ENCODE measurements around the gene ADCY7.

ADCY7 gene

GRCh38 chr16:50247906-50248608 lies 18.3 kb upstream of the ADCY7 start:
- Histone ChIP-seq H3K27ac (ENCODE audit: low read depth in 2 of 2, low read length in 2 of 2) (no peak overlapping the region), H3K4me3 (ENCODE audit: low read length in 2 of 2) (no peak overlapping the region), H3K36me3 (ENCODE audit: control insufficient read depth in 2 of 2, insufficient read depth in 2 of 2, low read length in 2 of 2) (no peaks in the 10 kb centered on the region), H3K4me1 (ENCODE audit: control insufficient read depth in 2 of 2, insufficient read depth in 2 of 2, low read length in 2 of 2) (peaks cover 14 to 21% of the 10 kb centered on the region in 2 donors), H3K9ac (ENCODE audit: low read depth in 1 of 2, low read length in 2 of 2) (no peak overlapping the region), H3K27me3 (ENCODE audit: control insufficient read depth in 2 of 2, insufficient read depth in 2 of 2, low read length in 2 of 2) (peaks cover 0 to 2% of the 10 kb centered on the region in 2 donors), H3K9me3 (ENCODE audit: control insufficient read depth in 2 of 2, low read length in 2 of 2) (no peaks in the 10 kb centered on the region)

- Histone ChIP-seq H3K4me1 (ENCODE audit: control insufficient read depth in 2 of 2, insufficient read depth in 2 of 2, low read length in 2 of 2) (peaks cover 14 to 21% of the 10 kb centered on the region in 2 donors), H3K4me3 (ENCODE audit: low read length in 2 of 2) (no peak overlapping the region), H3K27me3 (ENCODE audit: control insufficient read depth in 2 of 2, insufficient read depth in 2 of 2, low read length in 2 of 2) (peaks cover 0 to 2% of the 10 kb centered on the region in 2 donors), H3K9me3 (ENCODE audit: control insufficient read depth in 2 of 2, low read length in 2 of 2) (no peaks in the 10 kb centered on the region), H3K9ac (ENCODE audit: low read depth in 1 of 2, low read length in 2 of 2) (no peak overlapping the region), H3K27ac (ENCODE audit: low read depth in 2 of 2, low read length in 2 of 2) (no peak overlapping the region), H3K36me3 (ENCODE audit: control insufficient read depth in 2 of 2, insufficient read depth in 2 of 2, low read length in 2 of 2) (no peaks in the 10 kb centered on the region)
Measured at GRCh38 chr16:50248845-50249244, 17.5 kb upstream of the ADCY7 start.

GRCh38 chr16:50251375-50252081 lies 14.8 kb upstream of the ADCY7 start:
- H3K9ac ChIP-seq (ENCODE audit: low read depth in 1 of 2, low read length in 2 of 2), result peak overlapping the region in 1 of 2 donors; percentile 3
- no peaks in the 10 kb centered on the region for H3K9me3 ChIP-seq (ENCODE audit: control insufficient read depth in 2 of 2, low read length in 2 of 2)
- no peak overlapping the region for H3K27ac ChIP-seq (ENCODE audit: low read depth in 2 of 2, low read length in 2 of 2)
- no peaks in the 10 kb centered on the region for H3K27me3 ChIP-seq (ENCODE audit: control insufficient read depth in 2 of 2, insufficient read depth in 2 of 2, low read length in 2 of 2)
- peaks cover 1 to 10% of the 10 kb centered on the region in 2 donors for H3K4me1 ChIP-seq (ENCODE audit: control insufficient read depth in 2 of 2, insufficient read depth in 2 of 2, low read length in 2 of 2)
- no peak overlapping the region for H3K4me3 ChIP-seq (ENCODE audit: low read length in 2 of 2)
- H3K36me3 ChIP-seq (ENCODE audit: control insufficient read depth in 2 of 2, insufficient read depth in 2 of 2, low read length in 2 of 2), result no peaks in the 10 kb centered on the region

- Histone ChIP-seq H3K4me3 (ENCODE audit: low read length in 2 of 2) (no peak overlapping the region), H3K9ac (ENCODE audit: low read depth in 1 of 2, low read length in 2 of 2) (no peak overlapping the region)
Measured at GRCh38 chr16:50252082-50252611, 14.2 kb upstream of the ADCY7 start.

GRCh38 chr16:50252874-50253513 lies 13.4 kb upstream of the ADCY7 start:
- Histone ChIP-seq H3K9ac (ENCODE audit: low read depth in 1 of 2, low read length in 2 of 2) (no peak overlapping the region), H3K4me1 (ENCODE audit: control insufficient read depth in 2 of 2, insufficient read depth in 2 of 2, low read length in 2 of 2) (peaks cover 0 to 5% of the 10 kb centered on the region in 2 donors), H3K36me3 (ENCODE audit: control insufficient read depth in 2 of 2, insufficient read depth in 2 of 2, low read length in 2 of 2) (no peaks in the 10 kb centered on the region), H3K4me3 (ENCODE audit: low read length in 2 of 2) (no peak overlapping the region), H3K27ac (ENCODE audit: low read depth in 2 of 2, low read length in 2 of 2) (no peak overlapping the region), H3K27me3 (ENCODE audit: control insufficient read depth in 2 of 2, insufficient read depth in 2 of 2, low read length in 2 of 2) (no peaks in the 10 kb centered on the region), H3K9me3 (ENCODE audit: control insufficient read depth in 2 of 2, low read length in 2 of 2) (no peaks in the 10 kb centered on the region)

More at GRCh38 chr16:50252082-50252611, 14.2 kb upstream of the ADCY7 start:
- Histone ChIP-seq H3K27ac (ENCODE audit: low read depth in 2 of 2, low read length in 2 of 2) (no peak overlapping the region), H3K9me3 (ENCODE audit: control insufficient read depth in 2 of 2, low read length in 2 of 2) (no peaks in the 10 kb centered on the region), H3K27me3 (ENCODE audit: control insufficient read depth in 2 of 2, insufficient read depth in 2 of 2, low read length in 2 of 2) (no peaks in the 10 kb centered on the region), H3K4me1 (ENCODE audit: control insufficient read depth in 2 of 2, insufficient read depth in 2 of 2, low read length in 2 of 2) (peaks cover 0 to 5% of the 10 kb centered on the region in 2 donors), H3K36me3 (ENCODE audit: control insufficient read depth in 2 of 2, insufficient read depth in 2 of 2, low read length in 2 of 2) (no peaks in the 10 kb centered on the region)

GRCh38 chr16:50253514-50253910 lies 12.8 kb upstream of the ADCY7 start:
- no peak overlapping the region for H3K4me3 ChIP-seq (ENCODE audit: low read length in 2 of 2)
- no peak overlapping the region for H3K27ac ChIP-seq (ENCODE audit: low read depth in 2 of 2, low read length in 2 of 2)
- peaks cover 0 to 5% of the 10 kb centered on the region in 2 donors for H3K4me1 ChIP-seq (ENCODE audit: control insufficient read depth in 2 of 2, insufficient read depth in 2 of 2, low read length in 2 of 2)
- no peaks in the 10 kb centered on the region for H3K36me3 ChIP-seq (ENCODE audit: control insufficient read depth in 2 of 2, insufficient read depth in 2 of 2, low read length in 2 of 2)
- H3K9ac ChIP-seq (ENCODE audit: low read depth in 1 of 2, low read length in 2 of 2), result no peak overlapping the region
- no peaks in the 10 kb centered on the region for H3K27me3 ChIP-seq (ENCODE audit: control insufficient read depth in 2 of 2, insufficient read depth in 2 of 2, low read length in 2 of 2)
- H3K9me3 ChIP-seq (ENCODE audit: control insufficient read depth in 2 of 2, low read length in 2 of 2), result no peaks in the 10 kb centered on the region

GRCh38 chr16:50254072-50254471 lies 12.3 kb upstream of the ADCY7 start:
- no peak overlapping the region for H3K9ac ChIP-seq (ENCODE audit: low read depth in 1 of 2, low read length in 2 of 2)
- H3K9me3 ChIP-seq (ENCODE audit: control insufficient read depth in 2 of 2, low read length in 2 of 2), result no peaks in the 10 kb centered on the region
- peaks cover 0 to 5% of the 10 kb centered on the region in 2 donors for H3K4me1 ChIP-seq (ENCODE audit: control insufficient read depth in 2 of 2, insufficient read depth in 2 of 2, low read length in 2 of 2)
- H3K27ac ChIP-seq (ENCODE audit: low read depth in 2 of 2, low read length in 2 of 2), result no peak overlapping the region
- H3K36me3 ChIP-seq (ENCODE audit: control insufficient read depth in 2 of 2, insufficient read depth in 2 of 2, low read length in 2 of 2), result no peaks in the 10 kb centered on the region
- H3K27me3 ChIP-seq (ENCODE audit: control insufficient read depth in 2 of 2, insufficient read depth in 2 of 2, low read length in 2 of 2), result no peaks in the 10 kb centered on the region
- H3K4me3 ChIP-seq (ENCODE audit: low read length in 2 of 2), result no peak overlapping the region

GRCh38 chr16:50255538-50255937 lies 10.8 kb upstream of the ADCY7 start:
- Histone ChIP-seq H3K27ac (ENCODE audit: low read depth in 2 of 2, low read length in 2 of 2) (no peak overlapping the region), H3K36me3 (ENCODE audit: control insufficient read depth in 2 of 2, insufficient read depth in 2 of 2, low read length in 2 of 2) (no peaks in the 10 kb centered on the region), H3K4me1 (ENCODE audit: control insufficient read depth in 2 of 2, insufficient read depth in 2 of 2, low read length in 2 of 2) (peaks cover 4 to 11% of the 10 kb centered on the region in 2 donors), H3K27me3 (ENCODE audit: control insufficient read depth in 2 of 2, insufficient read depth in 2 of 2, low read length in 2 of 2) (no peaks in the 10 kb centered on the region), H3K9ac (ENCODE audit: low read depth in 1 of 2, low read length in 2 of 2) (no peak overlapping the region), H3K4me3 (ENCODE audit: low read length in 2 of 2) (no peak overlapping the region), H3K9me3 (ENCODE audit: control insufficient read depth in 2 of 2, low read length in 2 of 2) (no peaks in the 10 kb centered on the region)

GRCh38 chr16:50256604-50257003 lies 9.7 kb upstream of the ADCY7 start:
- H3K4me1 ChIP-seq (ENCODE audit: control insufficient read depth in 2 of 2, insufficient read depth in 2 of 2, low read length in 2 of 2), result peaks cover 4 to 12% of the 10 kb centered on the region in 2 donors
- no peak overlapping the region for H3K4me3 ChIP-seq (ENCODE audit: low read length in 2 of 2)
- H3K9ac ChIP-seq (ENCODE audit: low read depth in 1 of 2, low read length in 2 of 2), result no peak overlapping the region
- no peak overlapping the region for H3K27ac ChIP-seq (ENCODE audit: low read depth in 2 of 2, low read length in 2 of 2)
- no peaks in the 10 kb centered on the region for H3K36me3 ChIP-seq (ENCODE audit: control insufficient read depth in 2 of 2, insufficient read depth in 2 of 2, low read length in 2 of 2)
- no peaks in the 10 kb centered on the region for H3K27me3 ChIP-seq (ENCODE audit: control insufficient read depth in 2 of 2, insufficient read depth in 2 of 2, low read length in 2 of 2)
- no peaks in the 10 kb centered on the region for H3K9me3 ChIP-seq (ENCODE audit: control insufficient read depth in 2 of 2, low read length in 2 of 2)

GRCh38 chr16:50257876-50258275 lies 8.5 kb upstream of the ADCY7 start:
- no peaks in the 10 kb centered on the region for H3K27me3 ChIP-seq (ENCODE audit: control insufficient read depth in 2 of 2, insufficient read depth in 2 of 2, low read length in 2 of 2)
- no peak overlapping the region for H3K4me3 ChIP-seq (ENCODE audit: low read length in 2 of 2)
- H3K27ac ChIP-seq (ENCODE audit: low read depth in 2 of 2, low read length in 2 of 2), result no peak overlapping the region
- H3K4me1 ChIP-seq (ENCODE audit: control insufficient read depth in 2 of 2, insufficient read depth in 2 of 2, low read length in 2 of 2), result peaks cover 4 to 16% of the 10 kb centered on the region in 2 donors
- H3K9ac ChIP-seq (ENCODE audit: low read depth in 1 of 2, low read length in 2 of 2), result no peak overlapping the region
- no peaks in the 10 kb centered on the region for H3K9me3 ChIP-seq (ENCODE audit: control insufficient read depth in 2 of 2, low read length in 2 of 2)
- H3K36me3 ChIP-seq (ENCODE audit: control insufficient read depth in 2 of 2, insufficient read depth in 2 of 2, low read length in 2 of 2), result no peaks in the 10 kb centered on the region

Data from mucosa of rectum (tissue), 2 donors.